OCI-LY1 (cell line): ENCODE data around the gene DCBLD2.

Experiments used
- EZH2 ChIP-seq: fragments of 200-600 bp; sonication (generic), shearing (Covaris generic); IDR thresholded peaks from 2 replicates; pipeline ENCODE4 v1.8.0; 2017; ENCODE audit warnings: borderline replicate concordance, mixed run types, mild to moderate bottlenecking, antibody characterized with exemption, low read length, moderate library complexity, mixed read lengths
- TF ChIP-seq, protein P1 (sequence below): fragments of 200-600 bp; sonication (generic), shearing (Covaris generic); IDR thresholded peaks from 2 replicates; pipeline ENCODE4 v1.5.1; 2017; ENCODE audit warnings: mild to moderate bottlenecking, antibody characterized with exemption, low read length, moderate library complexity, mixed read lengths

DNA sequence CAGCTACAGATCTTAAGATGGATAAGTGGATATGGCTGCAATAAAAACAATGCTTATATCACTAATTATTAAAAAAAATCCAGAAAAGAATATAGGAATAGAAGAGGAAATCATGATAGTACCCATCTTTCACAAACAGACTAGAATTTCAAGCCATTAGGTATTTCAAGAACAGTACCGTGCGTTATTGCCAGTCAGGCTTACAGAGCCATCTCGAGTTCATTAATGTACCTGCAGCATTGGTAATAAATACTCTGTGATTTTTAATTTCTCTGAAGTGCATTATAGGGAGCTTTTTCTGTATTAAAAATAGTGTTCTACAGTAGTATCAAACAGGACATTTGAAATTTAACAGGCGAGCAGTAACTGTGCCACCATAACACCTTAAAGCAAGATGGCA lies 102.7 kb downstream of the DCBLD2 start:
- TF ChIP-seq, protein P1, sequence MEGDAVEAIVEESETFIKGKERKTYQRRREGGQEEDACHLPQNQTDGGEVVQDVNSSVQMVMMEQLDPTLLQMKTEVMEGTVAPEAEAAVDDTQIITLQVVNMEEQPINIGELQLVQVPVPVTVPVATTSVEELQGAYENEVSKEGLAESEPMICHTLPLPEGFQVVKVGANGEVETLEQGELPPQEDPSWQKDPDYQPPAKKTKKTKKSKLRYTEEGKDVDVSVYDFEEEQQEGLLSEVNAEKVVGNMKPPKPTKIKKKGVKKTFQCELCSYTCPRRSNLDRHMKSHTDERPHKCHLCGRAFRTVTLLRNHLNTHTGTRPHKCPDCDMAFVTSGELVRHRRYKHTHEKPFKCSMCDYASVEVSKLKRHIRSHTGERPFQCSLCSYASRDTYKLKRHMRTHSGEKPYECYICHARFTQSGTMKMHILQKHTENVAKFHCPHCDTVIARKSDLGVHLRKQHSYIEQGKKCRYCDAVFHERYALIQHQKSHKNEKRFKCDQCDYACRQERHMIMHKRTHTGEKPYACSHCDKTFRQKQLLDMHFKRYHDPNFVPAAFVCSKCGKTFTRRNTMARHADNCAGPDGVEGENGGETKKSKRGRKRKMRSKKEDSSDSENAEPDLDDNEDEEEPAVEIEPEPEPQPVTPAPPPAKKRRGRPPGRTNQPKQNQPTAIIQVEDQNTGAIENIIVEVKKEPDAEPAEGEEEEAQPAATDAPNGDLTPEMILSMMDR: no peak
- no peak for TF ChIP-seq EZH2
